OCI-LY7 (cell line): ENCODE results near the gene PTPRCAP. TPM values are rescaled to one million over a fixed set of nuclear protein-coding genes. Genes with fewer than 3 reads are reported as not detected.
"Not testable (repeated sequence)": the region's sequence is repeated elsewhere in the genome, so short reads cannot be mapped to it uniquely, and the experiment has no call there.

Experiments
- BruUV-seq: library from RNA; stranded (reverse); fragments of 400-500 nt; replicated peaks from 2 replicates; lab custom pipeline; 2021; lab: Mats Ljungman, UMichigan
- CTCF ChIA-PET: fragments of 300-600 bp; sonication (Branson Sonifier 250); formaldehyde crosslinking; loops from one replicate; lab custom pipeline; 2022; ENCODE audit warnings: antibody characterized with exemption; ENCODE audit not compliant: unreplicated experiment; lab: Charles Lee
- POLR2A ChIA-PET: fragments of 300-600 bp; sonication (Branson Sonifier 250); formaldehyde crosslinking; loops from one replicate; lab custom pipeline; 2022; ENCODE audit warnings: antibody characterized with exemption; lab: Charles Lee
- DNase-seq: peaks from one replicate; pipeline ENCODE4 v3.0.0-alpha.2; 2015; ENCODE audit warnings: low spot score
- H2AFZ ChIP-seq: fragments of 200-600 bp; sonication (generic), shearing (Covaris generic); 2 replicates; pipeline ENCODE4 v1.6.1; 2014; ENCODE audit warnings: mild to moderate bottlenecking, antibody characterized with exemption, low read length, moderate library complexity
- H3K27ac ChIP-seq: fragments of 200-600 bp; sonication (generic); 2 replicates; pipeline ENCODE4 v1.5.1; 2014; ENCODE audit warnings: mixed run types, low read depth, mild to moderate bottlenecking, moderate library complexity, low read length, inconsistent platforms; ENCODE audit not compliant: poor library complexity, severe bottlenecking
- H3K36me3 ChIP-seq: fragments of 200-600 bp; sonication (generic); 2 replicates; pipeline ENCODE4 v1.6.1; 2014; ENCODE audit warnings: mild to moderate bottlenecking, antibody characterized with exemption, low read length, moderate library complexity, mixed read lengths; ENCODE audit not compliant: insufficient read depth
- H3K4me1 ChIP-seq: fragments of 200-600 bp; sonication (generic); 2 replicates; pipeline ENCODE4 v1.5.1; 2014; ENCODE audit warnings: mild to moderate bottlenecking, low read length; ENCODE audit not compliant: insufficient read depth, poor library complexity, severe bottlenecking
- H3K4me2 ChIP-seq: fragments of 200-600 bp; sonication (generic); 2 replicates; pipeline ENCODE4 v1.6.1; 2014; ENCODE audit warnings: mild to moderate bottlenecking, low read length
- H3K4me3 ChIP-seq: fragments of 200-600 bp; sonication (generic); 2 replicates; pipeline ENCODE4 v1.5.1; 2014; ENCODE audit warnings: mild to moderate bottlenecking, low read depth, low read length; ENCODE audit not compliant: poor library complexity, severe bottlenecking
- H3K79me2 ChIP-seq: fragments of 200-600 bp; sonication (generic); 2 replicates; pipeline ENCODE4 v1.6.1; 2016; ENCODE audit warnings: low read depth, mild to moderate bottlenecking, low read length, moderate library complexity, mixed read lengths; ENCODE audit not compliant: insufficient read depth
- H3K9me2 ChIP-seq: fragments of 200-600 bp; sonication (generic); 2 replicates; pipeline ENCODE4 v1.6.1; 2016; ENCODE audit warnings: mild to moderate bottlenecking, low read length, mixed read lengths; ENCODE audit not compliant: insufficient read depth
- H3K9me3 ChIP-seq: fragments of 200-600 bp; sonication (generic); 2 replicates; pipeline ENCODE4 v1.6.1; 2014; ENCODE audit warnings: mild to moderate bottlenecking, mixed run types, low read length, mixed read lengths
- H4K20me1 ChIP-seq: fragments of 200-600 bp; sonication (generic); 2 replicates; pipeline ENCODE4 v1.6.1; 2014; ENCODE audit warnings: mild to moderate bottlenecking, antibody characterized with exemption, low read length, moderate library complexity, mixed read lengths; ENCODE audit not compliant: insufficient read depth
- EZH2phosphoT487 ChIP-seq: fragments of 200-600 bp; sonication (generic); IDR thresholded peaks from 2 replicates; pipeline ENCODE4 v1.6.1; 2018; ENCODE audit warnings: low read depth, borderline replicate concordance, mild to moderate bottlenecking, mixed run types, antibody characterized with exemption, low read length, moderate library complexity, mixed read lengths
- intact Hi-C: fragments of 100-400 bp; cut with micrococcal nuclease; formaldehyde crosslinking; loops from one replicate; pipeline ENCODE4 v1.10.0; 2022; ENCODE audit not compliant: unreplicated experiment
- total RNA-seq, 2 experiments: library from RNA; depleted of rRNA in 1 of 2; stranded (reverse); fragments of >200 nt in 1 of 2; shearing (Covaris generic) in 1 of 2; gene quantifications; 2 replicates each; pipeline ENCODE4 v1.2.3, GENCODE V29; 2014 to 2022
- TF ChIP-seq, protein P1 (sequence below): fragments of 200-600 bp; sonication (generic); conservative IDR thresholded peaks from 2 replicates; pipeline ENCODE4 v1.5.1; 2014; ENCODE audit warnings: mild to moderate bottlenecking, antibody characterized with exemption, low read length, moderate library complexity, mixed read lengths

PTPRCAP gene
- total RNA-seq, 2 experiments from 2014 or later = 129 to 212 TPM

DNA sequence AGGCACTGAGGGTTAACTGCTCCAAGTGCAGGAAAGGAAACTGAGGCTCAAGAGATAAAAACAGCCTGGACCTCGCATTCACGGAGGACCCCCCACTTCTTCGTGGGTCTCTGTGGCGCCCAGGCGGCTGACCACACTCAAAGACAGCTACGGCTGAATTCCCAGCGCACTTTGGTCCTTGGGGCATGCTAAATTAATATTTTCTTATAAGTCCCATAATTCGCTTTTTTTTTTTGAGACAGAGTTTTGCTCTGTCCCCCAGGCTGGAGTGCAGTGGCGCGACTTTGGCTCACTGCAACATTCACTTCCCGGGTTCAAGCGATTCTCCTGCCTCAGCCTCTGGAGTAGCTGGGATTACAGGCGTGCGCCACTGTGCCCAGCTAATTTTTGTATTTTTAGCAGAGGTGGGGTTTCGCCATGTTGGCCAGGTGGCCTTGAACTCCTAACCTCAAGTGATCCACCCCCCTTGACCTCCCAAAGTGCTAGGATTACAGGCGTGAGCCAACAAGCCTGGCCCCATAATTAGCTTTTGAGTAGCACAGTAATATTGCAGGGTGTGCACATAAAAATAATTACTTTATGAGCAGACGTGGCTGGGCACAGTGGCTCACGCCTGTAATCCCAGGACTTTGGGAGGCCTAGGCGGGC lies 35.2 kb downstream of the PTPRCAP start:
- DNase-seq, H3K9me3 ChIP-seq, H2AFZ ChIP-seq, H4K20me1 ChIP-seq, H3K9me2 ChIP-seq: not testable (repeated sequence)
- BruUV-seq = TSS peak; percentile 87
- Histone ChIP-seq H3K4me3 (peak overlapping the region; percentile 59), H3K79me2 (peaks cover 42% of the 10 kb centered on the region), H3K4me2 (peak overlapping the region; percentile 73), H3K36me3 (peaks cover 54% of the 10 kb centered on the region), H3K27ac (peak overlapping the region; percentile 97), H3K4me1 (peaks cover 59% of the 10 kb centered on the region)
- CTCF ChIA-PET = interaction anchor here (0.6 to 1.1 kb wide), 4 partner anchors 35 to 1090 kb away, joined by 3 read pairs; partner anchors contain the start of gene PTPRCAP
- intact Hi-C loops = loop anchor here (5.0 to 10.0 kb wide), 2 partner anchors 185 to 242 kb away; no protein-coding TSS in a partner anchor
- POLR2A ChIA-PET = interaction anchor here (0.5 to 5.1 kb wide), 18 partner anchors 8 to 654 kb away, joined by 3 to 38 read pairs (median 4); partner anchors contain the start of genes PTPRCAP, RAD9A, RPS6KB2 and TMEM134

DNA sequence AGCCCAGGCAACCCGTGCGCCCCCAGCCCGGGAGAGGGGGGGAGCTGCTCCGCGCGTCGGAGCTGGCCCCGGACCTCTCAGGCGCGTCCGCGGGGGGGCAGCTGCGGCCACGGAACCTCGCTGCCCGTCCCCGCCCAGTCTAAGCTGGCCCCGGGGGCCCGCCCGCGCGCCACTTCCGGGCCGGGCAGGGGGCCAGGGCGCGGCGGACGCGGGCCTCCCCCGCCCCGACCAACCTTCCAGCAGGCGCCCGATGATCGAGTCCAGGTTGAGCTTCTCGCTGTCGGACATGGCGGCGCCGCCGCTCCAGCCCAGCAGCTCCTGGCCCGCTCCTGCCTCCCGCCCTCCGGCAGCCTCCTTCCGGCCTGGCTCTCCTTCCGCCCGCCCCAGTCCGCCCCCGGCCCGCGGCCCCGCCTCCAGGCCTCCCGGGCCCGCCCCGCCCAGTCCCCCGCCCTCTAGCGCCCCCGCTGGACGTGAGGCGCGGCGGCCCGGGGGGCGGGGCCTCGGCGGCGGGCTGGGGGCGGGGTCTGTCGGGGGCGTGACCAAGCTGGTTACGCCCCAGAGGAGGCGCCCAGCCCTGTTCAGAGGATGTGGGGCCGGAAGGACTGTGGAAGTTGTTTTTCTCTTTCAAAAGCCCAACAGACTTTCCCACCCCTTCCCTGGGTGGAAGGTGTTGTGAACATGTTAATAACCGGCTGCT lies 35.8 kb downstream of the PTPRCAP start, which contains the start of gene PPP1CA:
Gene PPP1CA (minus strand): TSS at position 364 of the 697 bp plus-strand sequence. CDS start 76 bp downstream, at position 288.
- H3K79me2 ChIP-seq = peaks cover 42% of the 10 kb centered on the region
- TSS peak; percentile 10 for BruUV-seq
- no peak for TF ChIP-seq EZH2phosphoT487
- TF ChIP-seq, protein P1, sequence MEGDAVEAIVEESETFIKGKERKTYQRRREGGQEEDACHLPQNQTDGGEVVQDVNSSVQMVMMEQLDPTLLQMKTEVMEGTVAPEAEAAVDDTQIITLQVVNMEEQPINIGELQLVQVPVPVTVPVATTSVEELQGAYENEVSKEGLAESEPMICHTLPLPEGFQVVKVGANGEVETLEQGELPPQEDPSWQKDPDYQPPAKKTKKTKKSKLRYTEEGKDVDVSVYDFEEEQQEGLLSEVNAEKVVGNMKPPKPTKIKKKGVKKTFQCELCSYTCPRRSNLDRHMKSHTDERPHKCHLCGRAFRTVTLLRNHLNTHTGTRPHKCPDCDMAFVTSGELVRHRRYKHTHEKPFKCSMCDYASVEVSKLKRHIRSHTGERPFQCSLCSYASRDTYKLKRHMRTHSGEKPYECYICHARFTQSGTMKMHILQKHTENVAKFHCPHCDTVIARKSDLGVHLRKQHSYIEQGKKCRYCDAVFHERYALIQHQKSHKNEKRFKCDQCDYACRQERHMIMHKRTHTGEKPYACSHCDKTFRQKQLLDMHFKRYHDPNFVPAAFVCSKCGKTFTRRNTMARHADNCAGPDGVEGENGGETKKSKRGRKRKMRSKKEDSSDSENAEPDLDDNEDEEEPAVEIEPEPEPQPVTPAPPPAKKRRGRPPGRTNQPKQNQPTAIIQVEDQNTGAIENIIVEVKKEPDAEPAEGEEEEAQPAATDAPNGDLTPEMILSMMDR = no peak; the same call in none of the 2 replicates
- peaks cover 55% of the 10 kb centered on the region for H3K36me3 ChIP-seq
- intact Hi-C loops = loop anchor here (5.0 to 10.0 kb wide), 2 partner anchors 186 to 243 kb away; no protein-coding TSS in a partner anchor
- POLR2A ChIA-PET = interaction anchor here (0.7 to 5.1 kb wide), 17 partner anchors 10 to 653 kb away, joined by 3 to 38 read pairs (median 3); partner anchors contain the start of genes PTPRCAP, RAD9A and TMEM134
- 0 out of 2 replicates have a peak, but pooled peaks cover 7% of the 10 kb centered on the region for H4K20me1 ChIP-seq
- no peaks in the 10 kb centered on the region for H3K9me3 ChIP-seq
- no peaks in the 10 kb centered on the region for H3K9me2 ChIP-seq
- CTCF ChIA-PET = interaction anchor here (0.6 to 1.1 kb wide), 8 partner anchors 10 to 1090 kb away, joined by 3 to 7 read pairs (median 3); partner anchors contain the start of genes PTPRCAP and RAD9A
- DNase-seq = peak; percentile 92
- H3K4me3 ChIP-seq = peak within 1 kb of the TSS; percentile 97
- no peak within 1 kb of the TSS for H2AFZ ChIP-seq
- H3K27ac ChIP-seq = peak within 1 kb of the TSS; percentile 97
- peaks cover 59% of the 10 kb centered on the region for H3K4me1 ChIP-seq
- H3K4me2 ChIP-seq = peak within 1 kb of the TSS; percentile 97

DNA sequence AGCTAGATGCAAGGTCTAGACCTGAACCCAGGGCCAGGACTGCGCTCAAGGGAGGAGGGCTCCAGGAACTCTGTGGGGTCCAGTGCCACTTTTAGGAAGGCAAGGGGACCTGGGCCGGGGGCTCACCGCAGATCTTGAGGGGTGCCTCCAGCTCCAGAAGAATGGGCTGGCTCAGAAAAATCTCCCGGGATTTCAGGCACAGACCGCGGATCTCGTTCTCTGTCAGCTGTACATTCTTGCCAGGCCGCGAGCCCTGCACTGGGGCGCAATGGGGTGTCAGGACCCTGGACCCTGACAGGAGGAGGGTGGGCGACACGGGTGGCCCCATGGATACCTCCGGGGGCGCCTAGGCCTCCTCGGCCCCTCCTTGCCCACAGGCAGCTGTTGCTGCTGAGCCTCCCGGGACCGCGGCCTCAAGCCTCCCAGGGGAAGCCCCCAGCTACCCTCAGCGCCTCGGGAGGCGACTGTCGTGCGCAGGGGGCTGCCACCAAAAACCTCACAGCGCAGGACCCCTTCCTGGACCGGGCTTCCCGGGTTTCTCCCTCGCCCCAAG lies 36.5 kb downstream of the PTPRCAP start:
- POLR2A ChIA-PET = interaction anchor here (0.9 to 5.1 kb wide), 13 partner anchors 10 to 85 kb away, joined by 3 to 38 read pairs (median 4); partner anchors contain the start of genes PTPRCAP, RAD9A and TMEM134
- Histone ChIP-seq H3K36me3 (peaks cover 55% of the 10 kb centered on the region), H4K20me1 (0 out of 2 replicates have a peak, but pooled peaks cover 7% of the 10 kb centered on the region), H3K9me2 (no peaks in the 10 kb centered on the region), H3K4me1 (peaks cover 57% of the 10 kb centered on the region), H3K4me2 (peak overlapping the region; percentile 97), H2AFZ (no peak overlapping the region), H3K9me3 (no peaks in the 10 kb centered on the region), H3K4me3 (peak overlapping the region; percentile 97), H3K27ac (peak overlapping the region; percentile 65), H3K79me2 (peaks cover 37% of the 10 kb centered on the region)
- no TSS peak for BruUV-seq
- intact Hi-C loops = loop anchor here (5.0 to 10.0 kb wide), 2 partner anchors 186 to 244 kb away; no protein-coding TSS in a partner anchor
- TF ChIP-seq, protein P1 = no peak; the same call in 1 of the 2 replicates
- TF ChIP-seq EZH2phosphoT487 = no peak
- CTCF ChIA-PET = interaction anchor here (0.6 to 0.8 kb wide), 5 partner anchors 9 to 50 kb away, joined by 3 to 7 read pairs (median 3); partner anchors contain the start of gene RAD9A
- no peak for DNase-seq
